AG04450 (cell line): ENCODE measurements around the gene CCND2. TPM values are rescaled to one million over a fixed set of nuclear protein-coding genes. Genes with fewer than 3 reads are reported as not detected.
A peak's percentile ranks its signal among the peaks of the same experiment; 100 is the strongest.

ENCODE experiments used
- CTCF ChIA-PET: fragments of 300-600, 350-600 bp; formaldehyde crosslinking; extraction: SDS; loops from one replicate; lab custom pipeline; 2022; ENCODE audit warnings: antibody characterized with exemption, inconsistent platforms; lab: Charles Lee
- POLR2A ChIA-PET: fragments of 350-600 bp; formaldehyde crosslinking; extraction: SDS; loops from one replicate; lab custom pipeline; 2021; ENCODE audit warnings: antibody characterized with exemption, inconsistent platforms; lab: Yijun Ruan, JAX
- DNase-seq: peaks from one replicate; pipeline ENCODE4 v3.0.0-alpha.2; 2011; ENCODE audit warnings: low read depth, low spot score
- H3K27ac ChIP-seq: one replicate; pipeline ENCODE4 v1.5.1; 2012; ENCODE audit warnings: low read depth, low read length, control low read depth
- H3K27me3 ChIP-seq: one replicate; pipeline ENCODE4 v1.6.0; 2012; ENCODE audit warnings: low read length; ENCODE audit not compliant: control insufficient read depth, insufficient read depth
- H3K4me3 ChIP-seq: 2 replicates; pipeline ENCODE4 v1.5.1; 2011; ENCODE audit warnings: mild to moderate bottlenecking, low read depth, low read length, control low read depth
- H3K9me3 ChIP-seq: 2 replicates; pipeline ENCODE4 v1.5.1; 2012; ENCODE audit warnings: low read length; ENCODE audit not compliant: control insufficient read depth, insufficient read depth
- polyA plus RNA-seq: library from polyadenylated mRNA; depleted of rRNA; stranded (reverse); fragments of >200 nt; gene quantifications from 2 replicates; pipeline ENCODE4 v1.2.3, GENCODE V29; 2011
- TF ChIP-seq, protein P1 (sequence below): IDR thresholded peaks from 2 replicates; pipeline ENCODE4 v1.5.1; 2011; ENCODE audit warnings: low read depth, low read length, control low read depth, inconsistent platforms

The CCND2 gene
- polyA plus RNA-seq, 1 experiment = 4.2 TPM

DNA sequence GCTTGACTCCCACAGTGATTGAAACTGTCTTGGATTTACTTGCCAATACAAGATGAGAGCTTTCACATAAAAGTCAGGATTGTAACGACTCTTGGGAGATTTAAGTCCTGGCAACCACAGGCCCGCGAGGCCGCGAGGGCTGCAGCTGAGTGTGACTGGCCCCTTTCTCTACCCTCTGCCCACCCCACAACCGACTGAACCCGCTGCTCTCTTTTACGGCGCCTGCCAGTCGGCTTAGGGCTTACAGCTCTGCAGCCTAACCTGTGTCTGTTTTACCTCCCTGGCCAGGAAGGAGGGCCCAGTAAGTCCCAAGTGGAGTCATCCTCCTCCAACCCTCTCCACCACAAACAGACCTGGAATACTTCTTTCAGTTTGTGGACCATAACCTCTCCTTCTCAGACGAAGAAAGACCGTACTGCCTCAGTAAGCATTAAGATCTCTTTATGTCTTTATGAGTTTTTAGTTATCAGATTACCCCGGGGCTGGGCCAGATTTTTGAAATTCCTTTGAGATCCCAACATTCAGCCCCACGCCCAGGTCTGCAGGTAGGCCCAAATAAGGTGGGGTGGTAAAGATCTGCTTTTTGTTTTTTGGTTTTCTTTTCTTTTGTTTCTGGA is 34.9 kb downstream of the CCND2 start:
- H3K27ac ChIP-seq = no peak overlapping the region
- TF ChIP-seq, protein P1, sequence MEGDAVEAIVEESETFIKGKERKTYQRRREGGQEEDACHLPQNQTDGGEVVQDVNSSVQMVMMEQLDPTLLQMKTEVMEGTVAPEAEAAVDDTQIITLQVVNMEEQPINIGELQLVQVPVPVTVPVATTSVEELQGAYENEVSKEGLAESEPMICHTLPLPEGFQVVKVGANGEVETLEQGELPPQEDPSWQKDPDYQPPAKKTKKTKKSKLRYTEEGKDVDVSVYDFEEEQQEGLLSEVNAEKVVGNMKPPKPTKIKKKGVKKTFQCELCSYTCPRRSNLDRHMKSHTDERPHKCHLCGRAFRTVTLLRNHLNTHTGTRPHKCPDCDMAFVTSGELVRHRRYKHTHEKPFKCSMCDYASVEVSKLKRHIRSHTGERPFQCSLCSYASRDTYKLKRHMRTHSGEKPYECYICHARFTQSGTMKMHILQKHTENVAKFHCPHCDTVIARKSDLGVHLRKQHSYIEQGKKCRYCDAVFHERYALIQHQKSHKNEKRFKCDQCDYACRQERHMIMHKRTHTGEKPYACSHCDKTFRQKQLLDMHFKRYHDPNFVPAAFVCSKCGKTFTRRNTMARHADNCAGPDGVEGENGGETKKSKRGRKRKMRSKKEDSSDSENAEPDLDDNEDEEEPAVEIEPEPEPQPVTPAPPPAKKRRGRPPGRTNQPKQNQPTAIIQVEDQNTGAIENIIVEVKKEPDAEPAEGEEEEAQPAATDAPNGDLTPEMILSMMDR = no peak
- CTCF ChIA-PET = interaction anchor here (0.6 to 3.8 kb wide), 11 partner anchors 9 to 692 kb away, joined by 3 to 31 read pairs (median 5); no protein-coding TSS in a partner anchor
- no peaks in the 10 kb centered on the region for H3K9me3 ChIP-seq
- DNase-seq = no peak
- POLR2A ChIA-PET = no interaction called here
- no peak overlapping the region for H3K4me3 ChIP-seq
- H3K27me3 ChIP-seq = peaks cover 14% of the 10 kb centered on the region

- ChIA-PET POLR2A (no interaction called here), CTCF (interaction anchor here (1.4 kb wide), 1 partner anchor 11 kb away, joined by 3 read pairs; no protein-coding TSS in a partner anchor)
- TF ChIP-seq, protein P1 = no peak
Measured at GRCh38 chr12:4311776-4312175, 38.2 kb downstream of the CCND2 start.

DNA sequence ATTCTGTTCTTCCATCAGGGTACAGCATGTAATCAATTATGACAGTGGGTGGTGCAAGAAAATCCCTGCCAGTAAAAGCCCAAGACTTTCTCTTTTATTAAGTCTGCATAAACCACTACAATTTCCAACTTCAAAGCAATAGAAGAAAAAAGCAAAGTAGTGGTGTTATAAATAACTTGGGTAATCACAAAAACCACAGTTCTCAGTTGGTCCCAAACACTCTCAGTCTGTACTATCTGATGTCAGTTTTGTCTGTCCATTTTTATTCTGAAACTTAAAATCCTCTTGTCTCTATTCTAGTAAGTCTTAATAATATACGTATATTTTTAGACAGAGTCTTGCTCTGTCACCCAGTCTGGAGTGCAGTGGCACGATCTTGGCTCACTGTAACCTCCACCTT is 38.7 kb downstream of the CCND2 start:
- Histone ChIP-seq H3K4me3 (no peak overlapping the region), H3K9me3 (no peaks in the 10 kb centered on the region), H3K27ac (no peak overlapping the region), H3K27me3 (no peaks in the 10 kb centered on the region)
- DNase-seq = no peak
- CTCF ChIA-PET = interaction anchor here (1.4 kb wide), 1 partner anchor 11 kb away, joined by 3 read pairs; no protein-coding TSS in a partner anchor
- TF ChIP-seq, protein P1 = no peak
- POLR2A ChIA-PET = no interaction called here

More at GRCh38 chr12:4311776-4312175, 38.2 kb downstream of the CCND2 start:
- no peak for DNase-seq
- Histone ChIP-seq H3K9me3 (no peaks in the 10 kb centered on the region), H3K4me3 (no peak overlapping the region), H3K27me3 (peaks cover 1% of the 10 kb centered on the region), H3K27ac (no peak overlapping the region)

- H3K4me3 ChIP-seq = peak overlapping the region; percentile 75
- POLR2A ChIA-PET = no interaction called here
- DNase-seq = no peak
- peak overlapping the region; percentile 77 for H3K27ac ChIP-seq
- CTCF ChIA-PET = no interaction called here
- TF ChIP-seq, protein P1 = no peak
- H3K9me3 ChIP-seq = peaks cover 3% of the 10 kb centered on the region; the same call in 1 of the 2 replicates
- no peaks in the 10 kb centered on the region for H3K27me3 ChIP-seq
Measured at GRCh38 chr12:4320497-4320852, 46.9 kb downstream of the CCND2 start.

DNA sequence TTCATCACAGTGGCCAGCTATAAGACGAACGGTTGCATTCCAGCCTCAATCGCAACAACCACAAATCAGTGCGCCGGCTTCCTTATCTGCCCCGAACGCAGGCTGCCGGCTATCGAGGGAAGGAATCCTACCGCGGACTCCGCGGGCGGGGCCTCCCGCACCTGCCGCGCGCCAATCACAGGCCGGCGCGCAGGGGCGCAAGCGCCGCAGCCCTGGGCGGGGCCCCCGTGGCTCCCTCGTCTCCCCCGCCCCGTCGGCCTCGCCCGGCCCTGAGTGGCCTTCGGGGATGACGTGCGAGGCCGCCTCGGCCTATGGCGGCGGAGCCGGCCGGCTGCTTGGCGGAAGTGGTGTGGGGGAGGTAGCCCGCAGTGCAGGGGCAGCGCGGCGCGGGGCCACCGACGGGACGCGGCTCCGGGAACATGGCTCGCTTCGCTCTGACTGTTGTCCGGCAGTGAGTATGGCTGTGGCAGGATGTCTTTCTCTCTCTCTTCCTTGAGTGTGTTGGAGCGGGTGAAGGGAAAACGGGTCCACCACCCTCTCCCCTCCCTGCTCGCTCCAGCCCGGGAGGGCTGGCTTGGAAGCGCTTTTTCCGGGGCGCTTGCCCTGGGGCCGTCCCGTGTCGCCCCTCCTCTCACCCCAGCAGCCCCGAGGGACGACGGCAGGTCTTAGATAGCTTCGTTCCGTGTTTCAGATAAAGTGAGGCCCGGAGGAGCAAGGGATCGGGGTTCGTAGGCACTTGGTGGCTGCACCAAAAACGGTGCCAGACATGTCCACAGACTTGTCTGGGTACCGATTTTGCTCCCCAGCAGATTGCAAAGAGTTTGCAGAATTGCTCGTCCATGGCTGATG is 47.5 kb downstream of the CCND2 start, which contains the start of gene TIGAR:
Gene TIGAR (plus strand): TSS at position 361 of the 849 bp plus-strand sequence. CDS start 59 bp downstream, at position 420.
- Histone ChIP-seq H3K27me3 (no peaks in the 10 kb centered on the region), H3K27ac (peak within 1 kb of the TSS; percentile 88), H3K4me3 (peak within 1 kb of the TSS; percentile 90), H3K9me3 (peaks cover 3% of the 10 kb centered on the region; the same call in 1 of the 2 replicates)
- TF ChIP-seq, protein P1 = no peak
- CTCF ChIA-PET = no interaction called here
- peak; percentile 80 for DNase-seq
- POLR2A ChIA-PET = no interaction called here
